Stimulated activated CD8-positive, alpha-beta memory T cell treated with anti-CD3 and anti-CD28 coated beads, Interleukin-15, amount 100 ng/mL, for 48 hours (primary cell): ENCODE data around the gene KIF1A.

Source experiments
- DNase-seq, 2 donors: peaks; one replicate each; pipeline ENCODE4 v3.0.0-alpha.2; 2020; ENCODE audit warnings: low read depth in 2 of 2

KIF1A gene

GRCh38 chr2:240819858-240820606, at the start of gene KIF1A:
KIF1A (minus strand) TSS chr2:240820219; CDS start chr2:240797752, 22,467 bp downstream.
- DNase-seq = no peak

- DNase-seq = no peak
These were observed 49.3 kb upstream of the KIF1A start for GRCh38 chr2:240869109-240869955.

GRCh38 chr2:240868286-240869108, 48.5 kb upstream of the KIF1A start, which contains the start of gene AGXT:
AGXT (plus strand) TSS chr2:240868824; CDS start chr2:240868866, 42 bp downstream.
- DNase-seq = no peak

- no peak for DNase-seq
These were observed 45.4 kb upstream of the KIF1A start for GRCh38 chr2:240865391-240865790.

GRCh38 chr2:240864475-240864874, 44.5 kb upstream of the KIF1A start:
- DNase-seq = no peak

GRCh38 chr2:240861547-240861946, 41.5 kb upstream of the KIF1A start:
- no peak for DNase-seq

GRCh38 chr2:240858871-240859270, 38.9 kb upstream of the KIF1A start:
- no peak for DNase-seq

GRCh38 chr2:240858321-240858720, 38.3 kb upstream of the KIF1A start:
- no peak for DNase-seq

- DNase-seq = no peak
These were observed 37.3 kb upstream of the KIF1A start for GRCh38 chr2:240857039-240858008.

- no peak for DNase-seq
These were observed 36.3 kb upstream of the KIF1A start for GRCh38 chr2:240856151-240856980.

- no peak for DNase-seq
These were observed 35.7 kb upstream of the KIF1A start for GRCh38 chr2:240855670-240856069.

- DNase-seq = no peak
These were observed 32.8 kb upstream of the KIF1A start for GRCh38 chr2:240852671-240853314.

- DNase-seq = peak; percentile 53 to 55
These were observed 31.3 kb upstream of the KIF1A start for GRCh38 chr2:240851078-240851991.

- no peak for DNase-seq
These were observed 30.7 kb upstream of the KIF1A start for GRCh38 chr2:240850756-240851077.

GRCh38 chr2:240850026-240850425, 30.0 kb upstream of the KIF1A start:
- no peak for DNase-seq

GRCh38 chr2:240848900-240849680, 29.1 kb upstream of the KIF1A start:
- no peak for DNase-seq

- no peak for DNase-seq
These were observed 27.8 kb upstream of the KIF1A start for GRCh38 chr2:240847817-240848216.
